ENCODE results near the gene RBM47. TPM values are rescaled to one million over a fixed set of nuclear protein-coding genes. Genes with fewer than 3 reads are reported as not detected.

The RBM47 gene
- total RNA-seq = 1.4 and 1.7 TPM in 2 replicates

GRCh38 chr4:40629401-40630334, at the start of gene RBM47:
Gene RBM47, minus strand, starts transcription at chr4:40629864. Its CDS starts 190,971 bp downstream, at chr4:40438893.

Other genes starting within 250 kb of the RBM47 start
- 0.32 and 0.39 TPM in 2 replicates for gene NSUN7, start 120.1 kb upstream of the RBM47 start, total RNA-seq